Measurements from ENCODE around the gene RPS6KA5.

RPS6KA5 gene

DNA sequence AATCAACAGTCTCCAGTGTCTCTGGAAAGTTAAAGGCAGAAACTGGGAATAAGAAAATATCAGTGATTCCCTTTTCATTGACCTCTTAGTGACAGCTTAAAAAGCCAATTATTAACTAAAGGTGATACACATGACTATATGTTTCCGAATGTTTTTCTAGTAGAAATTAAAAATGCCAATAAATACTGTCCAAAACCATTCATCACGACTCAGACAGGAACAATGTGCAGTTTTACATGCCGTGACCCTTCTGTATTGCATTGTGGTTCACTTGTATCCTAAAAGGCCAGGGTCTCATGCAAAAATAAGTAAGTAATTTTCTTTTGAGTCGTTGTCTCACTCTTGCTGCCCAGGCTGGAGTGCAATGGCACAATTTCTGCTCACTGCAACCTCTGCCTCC lies 138.3 kb downstream of the RPS6KA5 start:
- DNase-seq: no peak

DNA sequence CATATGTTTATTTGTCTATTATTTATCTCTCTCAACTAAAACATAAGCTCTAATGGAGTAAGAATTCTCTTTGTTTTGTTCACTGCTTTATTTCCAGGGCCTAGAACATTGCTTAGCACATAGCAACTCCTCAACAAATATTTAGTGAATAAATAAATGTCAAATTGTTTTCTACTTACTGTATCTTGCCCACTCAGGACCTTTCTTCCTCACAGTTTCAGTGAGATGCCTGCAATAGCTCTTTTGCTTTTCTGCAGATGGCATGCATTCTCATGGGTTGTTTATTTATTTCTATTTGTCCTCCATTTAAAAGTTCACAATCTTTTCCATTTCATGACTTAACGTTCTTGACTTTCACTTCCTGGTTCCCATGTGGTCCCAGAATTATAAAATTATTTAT lies 149.3 kb downstream of the RPS6KA5 start:
- DNase-seq: no peak

DNA sequence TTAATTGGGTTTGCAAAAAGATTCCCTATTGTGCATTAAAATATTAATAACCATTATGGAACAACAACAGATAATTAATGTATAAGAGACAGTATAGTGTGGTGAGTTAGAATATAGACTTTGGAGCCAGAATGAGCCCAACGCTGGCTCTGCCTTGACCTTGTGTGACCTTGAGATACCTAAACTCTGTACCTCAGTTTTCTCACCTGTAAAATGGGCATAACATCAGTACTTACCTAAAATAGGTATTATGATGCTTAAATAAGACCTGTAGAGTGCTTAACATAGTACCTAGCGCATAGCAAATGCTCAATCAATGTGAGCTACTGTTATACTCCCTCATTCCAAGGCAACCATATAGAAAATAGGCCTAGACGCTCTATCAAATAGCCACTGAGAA lies 153.3 kb downstream of the RPS6KA5 start:
- DNase-seq: no peak

DNA sequence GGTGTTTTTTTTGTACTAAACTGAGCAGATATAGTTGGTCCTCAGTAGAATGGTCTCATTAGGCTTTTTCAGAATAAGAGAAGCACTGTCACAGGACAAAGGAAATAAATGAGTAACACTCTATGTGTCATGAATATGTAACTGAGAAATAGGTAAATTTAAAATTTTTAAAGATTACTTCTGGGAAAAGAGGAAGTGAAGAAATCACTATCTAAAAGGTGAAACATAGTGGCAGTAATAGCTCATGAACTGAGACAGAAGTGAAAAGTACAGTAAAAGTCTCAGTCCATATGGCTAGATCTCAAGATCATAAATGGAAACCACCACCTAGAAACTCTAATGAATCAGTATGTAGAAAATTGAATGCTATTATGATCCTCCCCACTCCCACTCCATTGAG lies 154.9 kb downstream of the RPS6KA5 start:
- DNase-seq: no peak

DNA sequence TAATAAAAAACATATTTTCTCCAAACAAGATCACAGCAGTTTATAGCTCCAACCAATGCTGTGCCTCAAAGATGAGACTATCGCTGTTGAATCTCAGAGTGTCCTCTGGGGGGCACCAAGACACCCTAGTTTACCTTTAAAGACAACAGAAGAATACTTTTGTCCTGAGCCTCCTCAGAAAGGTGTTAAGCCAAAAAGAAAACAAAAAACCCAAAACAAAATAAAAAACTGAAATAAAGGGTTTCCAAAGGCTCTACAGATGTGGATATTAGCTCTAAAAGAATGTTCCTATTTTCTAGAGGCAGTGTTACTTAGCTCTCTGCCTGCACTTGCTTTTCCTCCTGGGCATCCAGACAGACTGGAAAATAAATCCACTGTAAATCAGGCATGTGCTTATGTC lies 157.3 kb downstream of the RPS6KA5 start:
- DNase-seq: peak; percentile 66

DNA sequence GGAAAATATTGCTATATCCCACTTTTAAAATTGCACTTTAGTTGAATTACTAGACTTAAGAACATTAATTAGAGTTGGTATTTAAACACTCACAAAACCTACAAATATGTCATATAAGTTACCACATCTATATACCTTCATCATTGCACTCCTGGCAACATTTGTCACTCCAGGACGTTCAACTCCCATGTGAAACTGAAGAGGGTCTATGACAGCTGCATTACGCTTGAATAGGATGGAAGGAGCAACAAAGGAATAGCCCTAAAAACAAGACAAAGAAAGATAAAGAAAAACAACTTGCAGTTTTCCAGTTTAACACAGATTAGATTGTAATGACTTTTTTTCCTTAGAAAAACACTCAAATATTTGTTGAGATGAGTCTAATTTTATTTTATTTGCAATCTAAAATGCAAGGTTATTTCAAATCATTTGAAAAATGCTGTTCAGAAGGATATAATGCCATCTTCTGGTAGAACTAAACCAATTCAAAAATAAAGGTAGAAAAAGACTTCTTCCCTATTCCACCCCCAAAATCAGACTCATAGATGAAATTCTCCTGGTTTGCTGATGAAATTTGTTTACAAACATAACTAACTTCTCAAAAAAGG lies 159.9 kb downstream of the RPS6KA5 start:
- DNase-seq: no peak

DNA sequence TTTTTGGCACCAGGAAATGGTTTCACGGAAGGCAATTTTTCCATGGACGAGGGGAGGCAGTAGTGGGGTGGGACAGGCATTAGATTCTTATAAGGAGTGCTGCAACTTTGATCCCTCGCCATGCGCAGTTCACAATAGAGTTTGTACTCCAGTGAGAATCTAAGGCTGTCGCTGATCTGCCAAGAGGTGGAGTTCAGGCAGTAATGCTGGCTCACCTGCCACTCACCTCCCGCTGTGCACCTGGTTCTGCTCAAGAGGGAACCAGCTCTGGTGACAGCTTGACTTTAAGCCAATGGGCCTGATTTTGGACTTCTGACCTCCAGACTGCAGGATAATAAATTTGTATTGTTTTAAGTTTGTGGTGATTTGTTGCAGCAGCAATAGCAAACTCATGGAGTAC lies 163.4 kb downstream of the RPS6KA5 start:
- no peak for DNase-seq

DNA sequence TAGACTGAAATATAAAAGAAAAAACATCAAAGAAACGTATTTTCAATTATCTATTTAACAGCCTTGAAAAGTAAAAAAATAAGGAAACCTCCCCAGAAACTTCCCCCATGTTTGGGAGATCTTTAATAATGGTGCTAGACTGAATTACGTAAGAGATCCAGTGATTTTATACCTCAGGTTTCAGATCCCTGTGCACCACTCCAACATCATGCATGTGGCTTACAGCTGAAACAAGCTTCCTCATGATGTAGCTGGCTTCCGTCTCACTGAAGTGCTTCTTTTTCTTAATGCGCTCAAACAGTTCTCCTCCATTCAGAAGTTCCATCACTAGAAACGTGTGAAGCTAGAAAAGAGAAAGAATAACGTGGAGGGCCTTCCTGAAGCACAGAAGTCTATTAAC lies 166.2 kb downstream of the RPS6KA5 start:
- no peak for DNase-seq

DNA sequence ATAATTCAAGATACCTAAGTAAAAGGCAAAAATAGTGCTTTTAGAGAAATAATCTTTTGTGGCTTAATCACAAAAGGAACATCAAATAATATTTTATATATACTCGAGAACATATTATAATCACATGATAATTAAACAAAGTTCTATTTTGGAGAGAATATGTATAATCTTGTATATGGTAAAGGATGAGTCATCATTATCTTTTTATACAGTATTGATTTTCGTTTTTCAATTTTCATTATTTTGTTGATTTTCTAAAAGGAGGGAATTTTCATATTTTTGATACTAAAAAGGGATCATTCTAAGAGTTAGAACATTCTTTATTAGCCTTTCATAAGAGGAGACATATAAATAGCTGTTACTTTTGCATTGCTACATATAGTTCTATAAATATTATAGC lies 166.9 kb downstream of the RPS6KA5 start:
- DNase-seq: no peak

DNA sequence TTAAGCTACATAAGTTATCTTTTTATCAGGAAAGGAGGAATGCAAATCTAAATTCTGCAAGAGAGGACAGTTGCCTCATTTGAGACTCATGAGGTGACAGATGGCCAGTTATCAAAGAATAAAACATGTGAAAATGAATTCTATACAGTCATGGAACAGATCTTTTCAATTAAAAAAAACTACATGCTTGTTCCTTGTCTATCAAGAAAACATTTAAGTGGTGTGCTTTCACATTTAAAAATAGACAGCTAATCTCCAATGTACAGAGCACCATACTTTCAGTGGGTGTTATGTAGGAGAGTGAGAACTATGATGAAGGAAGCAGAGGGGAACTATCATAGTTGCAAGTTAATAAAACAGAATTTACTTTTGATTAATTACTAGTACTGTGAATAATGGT lies 167.5 kb downstream of the RPS6KA5 start:
- no peak for DNase-seq

DNA sequence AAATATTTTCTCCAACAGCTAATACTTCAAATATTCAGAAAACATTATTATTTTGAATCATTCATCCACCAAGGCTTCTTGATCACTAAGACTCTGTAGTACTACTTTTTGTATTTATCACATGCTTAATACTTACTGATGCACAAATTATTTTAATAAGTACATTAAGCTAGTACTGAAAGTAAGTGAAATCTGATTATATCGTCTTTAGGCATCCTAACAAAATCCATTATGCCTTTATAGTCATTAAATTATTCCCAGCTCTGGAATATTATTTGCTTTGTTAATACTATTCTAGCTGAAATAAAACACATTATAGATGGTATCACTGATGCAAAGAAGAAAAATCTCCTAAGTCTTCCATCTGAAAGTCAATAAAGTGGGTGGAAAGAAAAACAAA lies 169.1 kb downstream of the RPS6KA5 start:
- DNase-seq: no peak

DNA sequence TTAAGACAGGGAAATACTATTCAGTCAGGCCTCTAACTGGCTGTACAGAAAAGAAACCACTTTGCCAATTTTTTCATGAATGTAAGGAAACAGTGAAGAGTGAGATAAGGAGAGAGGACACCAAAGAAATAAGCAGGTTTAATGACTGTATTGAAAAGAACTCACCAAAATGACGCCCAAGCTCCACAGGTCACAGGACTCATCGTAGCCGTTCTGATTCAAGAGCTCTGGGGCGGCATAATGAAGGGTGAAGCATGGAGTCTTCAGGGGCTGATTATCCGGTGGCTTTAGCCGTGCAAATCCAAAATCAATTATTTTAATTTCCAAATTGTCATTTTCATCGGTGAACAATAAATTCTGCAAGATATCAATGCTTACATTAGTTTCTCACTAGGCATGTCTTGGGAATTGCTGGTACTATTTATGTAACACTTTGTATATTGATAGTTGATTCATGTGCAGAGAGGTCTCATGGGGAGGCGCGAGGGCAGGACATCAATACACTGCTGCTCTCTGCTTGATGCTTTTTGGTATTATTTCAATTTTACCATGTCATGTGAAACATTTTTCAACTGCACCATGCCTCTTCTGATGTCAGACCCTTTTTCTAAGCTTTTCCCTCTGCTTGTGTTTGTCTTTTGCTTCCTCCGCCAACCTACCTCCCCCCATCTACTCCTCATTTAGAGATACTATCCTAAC lies 170.0 kb downstream of the RPS6KA5 start:
- DNase-seq: no peak

DNA sequence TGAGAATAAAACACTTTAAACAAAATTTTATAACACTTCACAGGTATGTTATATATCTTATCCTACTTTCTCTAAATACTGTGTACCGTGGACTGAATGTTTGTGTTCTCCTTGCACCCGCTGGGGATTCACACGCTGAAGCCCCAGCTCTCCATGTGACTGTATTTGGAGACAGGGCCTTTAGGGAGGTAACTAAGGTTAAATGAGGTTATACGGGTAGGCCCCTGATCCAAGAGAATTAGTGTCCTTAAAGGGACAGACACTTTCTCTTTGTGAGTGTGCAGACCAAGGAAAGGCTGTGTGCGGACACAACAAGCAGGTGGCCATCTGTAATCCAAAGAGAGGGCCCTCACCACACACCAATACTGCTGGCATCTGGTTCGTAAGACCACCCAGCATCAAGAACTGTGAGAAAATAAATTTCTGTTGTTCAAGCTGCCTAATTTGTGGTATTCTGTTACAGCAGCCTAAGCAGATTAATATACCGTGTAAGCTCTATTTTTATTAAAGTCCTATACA lies 174.1 kb downstream of the RPS6KA5 start:
- no peak for DNase-seq

DNA sequence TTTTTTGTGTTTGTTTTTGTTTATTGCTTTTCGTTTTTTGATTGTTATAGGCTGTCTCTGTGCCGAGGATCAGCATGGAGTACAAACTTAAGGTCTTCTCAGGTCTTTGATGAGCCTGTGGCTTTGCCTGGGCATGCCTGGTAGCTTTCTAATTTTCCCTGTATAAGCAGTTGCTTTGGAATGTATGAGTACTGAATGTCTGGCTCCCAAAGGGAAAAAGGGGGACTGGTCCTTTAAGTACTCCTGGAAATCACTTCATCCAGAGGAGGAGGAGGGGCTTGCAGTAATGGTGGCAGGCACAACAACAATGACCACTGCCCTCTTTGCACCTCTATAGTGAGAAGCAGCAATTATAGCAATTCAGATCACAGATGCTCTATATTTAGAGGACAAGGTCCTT lies 176.7 kb downstream of the RPS6KA5 start:
- DNase-seq: no peak

DNA sequence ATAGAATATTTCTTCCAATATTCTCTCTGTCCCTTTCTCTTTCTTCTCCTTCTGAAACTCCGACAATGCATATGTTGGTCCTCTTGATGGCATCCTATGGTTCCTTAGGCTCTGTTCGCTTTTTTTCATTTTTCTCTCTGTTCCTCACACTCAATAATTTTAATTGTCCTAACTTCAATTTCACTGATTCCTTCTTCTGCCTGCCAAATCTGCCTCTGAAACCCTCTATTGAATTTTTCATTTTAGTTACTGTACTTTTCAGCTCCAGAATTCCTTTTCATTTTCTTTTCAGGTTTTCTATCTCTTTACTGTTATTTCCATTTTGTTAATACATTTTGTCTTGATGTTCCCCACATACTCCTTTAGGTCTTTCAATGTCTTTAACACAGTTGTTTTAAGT lies 177.2 kb downstream of the RPS6KA5 start:
- no peak for DNase-seq

DNA sequence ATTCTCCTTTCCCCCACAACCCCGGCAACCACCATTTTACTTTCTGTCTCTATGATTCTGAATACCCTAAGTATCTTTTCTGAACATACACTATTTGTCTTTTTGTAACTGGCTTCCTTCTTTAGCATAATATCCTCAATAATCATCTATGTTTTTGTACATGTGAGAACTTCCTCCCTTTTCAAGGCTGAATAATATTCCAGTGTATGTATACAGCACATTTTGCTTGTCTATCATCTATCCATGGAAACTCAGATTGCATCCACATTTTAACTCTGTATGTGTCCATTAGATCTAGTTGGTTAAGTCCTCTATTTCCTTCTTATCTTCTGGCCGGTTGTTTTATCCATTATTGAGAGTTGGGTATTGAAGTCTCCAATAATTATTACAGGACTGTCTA lies 180.2 kb downstream of the RPS6KA5 start:
- DNase-seq: no peak

DNA sequence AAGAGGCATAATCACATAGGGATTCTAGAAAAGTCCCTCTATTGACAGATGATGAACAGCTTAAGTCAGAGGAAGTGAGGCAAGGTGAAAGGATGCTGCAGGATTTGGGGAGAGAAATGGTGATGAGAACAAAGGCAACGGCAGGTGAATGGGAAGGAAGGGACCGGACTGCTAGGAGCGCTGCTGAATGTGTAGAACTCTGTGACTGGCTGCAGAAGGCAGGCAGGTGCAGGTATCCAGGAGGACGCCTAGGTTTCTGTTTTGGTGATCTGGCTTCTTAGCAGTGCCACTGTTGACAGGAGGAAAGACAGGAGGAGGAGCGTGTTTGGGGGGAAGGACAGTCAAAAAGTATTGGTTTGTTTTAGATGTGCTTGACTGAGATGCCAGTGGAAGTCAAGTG lies 185.8 kb downstream of the RPS6KA5 start:
- no peak for DNase-seq

DNA sequence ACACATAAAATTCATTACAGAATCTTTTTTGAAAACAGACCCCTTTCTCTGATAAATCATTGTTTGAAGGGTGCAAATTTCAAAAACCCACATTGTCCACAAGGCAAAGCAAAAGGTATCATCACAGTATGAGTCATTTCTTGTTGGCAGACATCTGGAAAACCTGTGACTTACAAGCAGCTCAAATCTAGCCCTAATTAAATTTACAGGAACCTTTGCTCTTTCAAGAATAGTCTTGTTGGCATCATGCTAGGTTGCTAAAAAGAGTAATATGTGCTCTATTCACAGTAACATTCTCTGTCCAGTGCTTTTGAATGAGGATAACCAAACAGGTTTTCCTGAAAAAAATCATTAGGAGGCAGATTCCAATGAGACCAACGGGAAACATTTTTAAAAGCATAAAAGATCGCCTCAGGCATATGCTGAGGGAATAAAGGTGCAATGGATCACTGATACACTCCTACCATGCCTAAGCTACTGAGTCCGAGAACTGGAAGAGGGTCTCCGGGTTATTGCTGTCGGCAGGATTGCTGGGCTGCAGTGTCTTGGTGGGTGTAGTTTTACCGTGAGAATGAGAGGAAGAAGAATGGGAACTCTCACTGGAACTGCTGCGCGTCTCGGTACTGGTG lies 188.7 kb downstream of the RPS6KA5 start:
- no peak for DNase-seq

DNA sequence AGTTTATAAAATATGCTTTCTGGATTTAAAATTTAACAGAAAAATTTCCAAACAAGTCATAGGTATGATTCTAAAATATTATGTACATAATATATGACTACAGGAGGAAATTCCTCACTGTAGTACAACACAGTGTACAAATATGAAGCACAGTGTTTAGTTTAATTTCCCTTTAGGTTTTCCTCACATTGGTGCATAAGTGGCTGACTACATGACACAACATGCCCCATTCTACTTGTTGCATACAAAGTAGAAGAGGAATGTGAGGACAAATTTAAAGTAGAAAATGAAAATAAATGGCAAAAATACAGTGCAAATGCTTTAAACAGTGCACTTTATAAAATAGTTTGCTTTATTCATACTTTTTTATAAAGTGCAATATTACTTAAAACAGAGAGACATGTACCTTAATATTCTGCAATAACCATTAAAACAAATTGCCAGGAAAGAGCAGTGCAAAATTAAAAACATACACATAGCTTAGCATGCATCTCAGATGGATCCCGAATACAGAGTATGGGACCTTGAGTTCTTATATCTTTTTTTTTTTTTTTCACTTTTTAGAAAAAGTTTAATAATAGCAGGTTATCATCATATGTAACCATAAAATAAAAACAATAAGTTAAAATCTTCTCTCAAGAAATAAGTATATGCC lies 189.4 kb downstream of the RPS6KA5 start:
- DNase-seq: no peak

DNA sequence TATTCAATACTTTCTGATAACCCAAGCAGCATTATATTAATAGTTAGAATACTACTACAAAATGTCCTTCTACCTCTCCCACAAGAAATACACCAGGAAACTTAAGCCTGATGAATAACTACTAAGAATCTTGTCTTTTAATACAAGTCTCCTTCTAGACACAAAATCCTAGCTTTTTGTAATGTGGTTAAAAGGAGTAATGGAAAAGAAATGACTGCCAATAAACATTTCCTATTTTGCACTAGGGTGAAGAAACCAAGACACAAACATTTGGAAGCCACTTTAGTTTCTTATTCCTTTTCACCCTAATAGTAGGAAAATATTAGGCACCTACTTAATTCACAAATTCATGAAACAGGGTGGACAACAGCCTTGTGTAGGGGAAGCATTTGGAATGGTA lies 192.9 kb downstream of the RPS6KA5 start:
- DNase-seq: no peak

DNA sequence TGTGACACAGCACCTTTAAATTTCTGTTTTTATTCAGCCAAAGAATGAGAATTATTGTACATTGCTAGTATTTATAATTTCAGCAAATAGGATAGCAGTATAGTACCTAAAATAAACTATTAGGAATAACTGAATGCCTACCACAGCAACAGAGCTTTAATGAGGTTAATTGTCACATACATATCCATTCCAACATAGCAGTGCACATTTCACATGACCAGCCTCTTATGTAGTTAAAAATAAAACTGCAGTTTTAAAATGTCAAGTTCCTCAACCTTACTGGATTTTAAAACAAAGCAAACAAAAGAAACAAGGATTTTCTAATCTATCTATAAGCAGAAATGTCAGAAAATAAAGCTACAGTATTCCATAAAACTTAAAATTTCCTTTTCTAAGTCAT lies 193.6 kb downstream of the RPS6KA5 start:
- no peak for DNase-seq

DNA sequence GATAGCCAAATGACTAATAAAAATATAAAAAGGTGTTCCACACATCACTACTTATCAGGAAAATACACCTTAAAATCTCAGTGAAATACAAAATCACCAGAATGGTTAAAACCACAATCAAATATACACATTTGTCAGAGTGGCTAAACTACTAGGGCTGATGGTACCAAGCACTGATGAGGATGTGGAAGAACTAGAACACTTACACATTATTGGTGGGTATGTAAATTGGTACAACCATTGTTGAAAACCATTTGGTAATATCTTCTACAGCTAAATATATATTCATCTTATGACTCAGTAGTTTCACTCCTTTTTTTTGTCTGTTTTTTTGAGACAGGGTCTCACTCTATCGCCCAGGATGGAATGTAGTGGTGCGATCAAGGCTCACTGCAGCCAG lies 195.7 kb downstream of the RPS6KA5 start:
- DNase-seq: no peak

DNA sequence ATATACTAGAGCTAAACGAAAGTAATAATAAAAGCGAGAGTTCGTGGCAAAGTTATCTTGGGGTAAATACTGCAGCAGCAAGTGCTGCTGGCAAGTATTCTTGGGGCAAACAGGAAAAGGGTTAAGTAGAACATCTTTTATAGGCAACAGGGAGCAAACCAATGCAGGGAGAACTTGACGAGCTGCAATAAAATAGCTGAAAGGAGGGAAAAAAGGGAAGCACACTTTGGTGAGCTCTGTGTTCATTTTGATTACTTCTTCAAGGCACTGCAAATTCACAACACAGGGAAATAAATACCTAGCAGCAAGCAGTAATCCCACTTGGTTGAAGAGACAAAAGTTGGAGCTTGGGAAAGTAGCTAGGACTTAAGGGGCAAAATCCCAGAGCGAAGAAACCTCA lies 201.9 kb downstream of the RPS6KA5 start:
- no peak for DNase-seq

DNA sequence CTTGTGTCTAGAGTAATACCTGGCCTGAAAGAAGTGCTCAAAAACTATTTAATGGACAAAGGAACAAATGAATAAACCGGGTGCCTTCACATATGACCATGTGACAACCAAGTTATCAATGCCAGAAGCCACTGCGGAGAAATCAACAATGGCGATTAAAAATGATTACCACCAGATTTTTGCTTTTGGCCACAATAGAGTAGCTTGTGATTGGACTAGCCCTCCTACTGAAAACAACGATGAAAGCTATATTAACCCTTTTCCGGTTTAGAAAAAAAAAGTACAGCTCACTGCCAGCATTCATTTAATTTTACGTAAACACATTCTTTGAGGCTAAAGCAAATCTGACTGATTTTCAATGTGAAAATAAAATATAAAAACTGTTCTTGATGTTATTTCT lies 202.6 kb downstream of the RPS6KA5 start:
- DNase-seq: no peak
